ENCODE results near the gene MESD. TPM values are rescaled to one million over a fixed set of nuclear protein-coding genes. Genes with fewer than 3 reads are reported as not detected.
"Not testable (repeated sequence)": the region's sequence is repeated elsewhere in the genome, so short reads cannot be mapped to it uniquely, and the experiment has no call there.

The MESD gene
- polyA plus RNA-seq, 1 donor from 2014 or later, result 16.3 TPM

DNA sequence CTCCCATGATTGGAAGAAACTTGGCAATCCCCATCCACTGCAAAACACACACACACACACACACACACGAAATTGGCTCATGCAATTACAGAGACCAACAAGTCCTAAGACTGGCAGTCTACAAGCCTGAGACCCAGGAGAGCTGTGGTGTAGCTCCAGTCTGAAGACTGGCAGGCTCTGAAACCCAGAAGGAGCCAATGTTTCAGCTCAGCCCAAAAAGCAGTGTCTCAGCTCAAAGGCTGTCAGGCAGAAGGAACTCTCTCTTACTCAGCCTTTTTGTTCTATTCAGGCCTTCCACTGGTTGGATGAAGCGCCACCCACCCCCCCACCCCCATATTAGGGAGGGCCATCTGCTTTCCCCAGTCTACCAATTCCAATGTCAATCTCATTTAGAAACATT, 32.1 kb downstream of the MESD start:
- no peak overlapping the region for H3K27ac ChIP-seq (ENCODE audit: low read length)
- no peaks in the 10 kb centered on the region for H3K27me3 ChIP-seq (ENCODE audit: insufficient read depth, low read depth, low read length)
- no peak overlapping the region for H2AFZ ChIP-seq (ENCODE audit: low read depth, low read length)
- no peak overlapping the region for H3K4me3 ChIP-seq (ENCODE audit: low read length)
- H4K20me1 ChIP-seq (ENCODE audit: insufficient read depth), result no peaks in the 10 kb centered on the region
- H3K9me3 ChIP-seq (ENCODE audit: low read length), result no peaks in the 10 kb centered on the region
- TF ChIP-seq EZH2 (IDR thresholded peaks at IDR 0.05; ENCODE audit: borderline replicate concordance, insufficient read depth, low read length, poor library complexity, severe bottlenecking) (no peak), TAF1 (IDR thresholded peaks at IDR 0.05; ENCODE audit: low read depth) (no peak), MXI1 (conservative IDR thresholded peaks at IDR 0.05; ENCODE audit: poor library complexity, severe bottlenecking) (no peak), EP300 (conservative IDR thresholded peaks at IDR 0.05; ENCODE audit: poor library complexity, severe bottlenecking) (no peak)
- TF ChIP-seq, protein P1, sequence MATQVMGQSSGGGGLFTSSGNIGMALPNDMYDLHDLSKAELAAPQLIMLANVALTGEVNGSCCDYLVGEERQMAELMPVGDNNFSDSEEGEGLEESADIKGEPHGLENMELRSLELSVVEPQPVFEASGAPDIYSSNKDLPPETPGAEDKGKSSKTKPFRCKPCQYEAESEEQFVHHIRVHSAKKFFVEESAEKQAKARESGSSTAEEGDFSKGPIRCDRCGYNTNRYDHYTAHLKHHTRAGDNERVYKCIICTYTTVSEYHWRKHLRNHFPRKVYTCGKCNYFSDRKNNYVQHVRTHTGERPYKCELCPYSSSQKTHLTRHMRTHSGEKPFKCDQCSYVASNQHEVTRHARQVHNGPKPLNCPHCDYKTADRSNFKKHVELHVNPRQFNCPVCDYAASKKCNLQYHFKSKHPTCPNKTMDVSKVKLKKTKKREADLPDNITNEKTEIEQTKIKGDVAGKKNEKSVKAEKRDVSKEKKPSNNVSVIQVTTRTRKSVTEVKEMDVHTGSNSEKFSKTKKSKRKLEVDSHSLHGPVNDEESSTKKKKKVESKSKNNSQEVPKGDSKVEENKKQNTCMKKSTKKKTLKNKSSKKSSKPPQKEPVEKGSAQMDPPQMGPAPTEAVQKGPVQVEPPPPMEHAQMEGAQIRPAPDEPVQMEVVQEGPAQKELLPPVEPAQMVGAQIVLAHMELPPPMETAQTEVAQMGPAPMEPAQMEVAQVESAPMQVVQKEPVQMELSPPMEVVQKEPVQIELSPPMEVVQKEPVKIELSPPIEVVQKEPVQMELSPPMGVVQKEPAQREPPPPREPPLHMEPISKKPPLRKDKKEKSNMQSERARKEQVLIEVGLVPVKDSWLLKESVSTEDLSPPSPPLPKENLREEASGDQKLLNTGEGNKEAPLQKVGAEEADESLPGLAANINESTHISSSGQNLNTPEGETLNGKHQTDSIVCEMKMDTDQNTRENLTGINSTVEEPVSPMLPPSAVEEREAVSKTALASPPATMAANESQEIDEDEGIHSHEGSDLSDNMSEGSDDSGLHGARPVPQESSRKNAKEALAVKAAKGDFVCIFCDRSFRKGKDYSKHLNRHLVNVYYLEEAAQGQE (IDR thresholded peaks at IDR 0.05; ENCODE audit: borderline replicate concordance), result no peak
- no peaks in the 10 kb centered on the region for H3K79me2 ChIP-seq (replicated peaks; ENCODE audit: insufficient read depth, low read length)
- H3K9ac ChIP-seq (ENCODE audit: low read length), result no peak overlapping the region
- no peak overlapping the region for H3K4me2 ChIP-seq (ENCODE audit: low read length)
- no peaks in the 10 kb centered on the region for H3F3A ChIP-seq (ENCODE audit: insufficient read depth, low read length, poor library complexity, severe bottlenecking)
- H3K9me2 ChIP-seq (ENCODE audit: insufficient read depth, low read length), result no peaks in the 10 kb centered on the region
- H3K36me3 ChIP-seq (ENCODE audit: insufficient read depth, low read length), result no peaks in the 10 kb centered on the region

DNA sequence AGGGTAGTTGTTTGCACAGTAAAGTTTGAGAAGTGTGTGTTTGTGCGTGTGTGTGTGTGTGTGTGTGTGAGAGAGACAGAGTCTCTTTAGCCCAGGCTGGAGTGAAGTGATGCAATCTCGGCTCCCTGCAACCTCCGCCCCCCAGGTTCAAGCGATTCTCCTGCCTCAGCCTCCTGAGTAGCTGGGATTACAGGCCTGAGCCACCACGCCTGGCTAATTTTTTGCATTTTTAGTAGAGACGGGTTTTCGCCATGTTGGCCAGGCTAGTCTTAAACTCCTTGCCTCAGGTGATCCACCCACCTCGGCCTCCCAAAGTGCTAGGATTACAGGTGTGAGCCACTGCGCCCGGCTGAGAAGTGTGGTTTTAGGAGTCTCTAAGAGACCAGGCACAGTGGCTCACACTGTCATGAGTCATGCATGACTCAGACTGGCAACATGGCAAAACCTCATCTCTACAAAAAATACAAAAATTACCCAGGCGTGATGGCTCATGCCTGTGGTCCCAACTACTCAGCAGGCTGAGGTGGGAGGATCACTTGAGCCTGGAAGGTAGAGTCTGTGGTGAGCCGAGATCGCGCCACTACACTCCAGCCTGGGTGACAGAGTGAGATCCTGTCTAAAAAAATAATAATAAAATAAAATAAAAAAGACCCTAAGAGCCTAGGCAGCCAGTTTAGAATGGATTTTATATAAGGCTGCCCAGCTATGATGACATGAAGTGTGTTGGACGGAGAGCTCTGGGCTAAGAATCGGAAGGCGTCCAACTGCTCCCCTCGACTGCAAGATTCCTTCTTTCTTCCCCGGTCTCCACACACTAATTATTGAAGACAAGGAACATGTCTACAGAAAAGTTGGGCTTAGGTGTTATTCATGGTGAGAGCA, 33.8 kb downstream of the MESD start:
- not testable (repeated sequence) for H3K9me2 ChIP-seq (ENCODE audit: insufficient read depth, low read length); H3K27me3 ChIP-seq (ENCODE audit: insufficient read depth, low read depth, low read length); H3K9me3 ChIP-seq (ENCODE audit: low read length); H3K36me3 ChIP-seq (ENCODE audit: insufficient read depth, low read length); H3K9ac ChIP-seq (ENCODE audit: low read length); H4K20me1 ChIP-seq (ENCODE audit: insufficient read depth); H3F3A ChIP-seq (ENCODE audit: insufficient read depth, low read length, poor library complexity, severe bottlenecking); H3K79me2 ChIP-seq (replicated peaks; ENCODE audit: insufficient read depth, low read length); H2AFZ ChIP-seq (ENCODE audit: low read depth, low read length); H3K4me3 ChIP-seq (ENCODE audit: low read length); H3K27ac ChIP-seq (ENCODE audit: low read length); H3K4me2 ChIP-seq (ENCODE audit: low read length)

DNA sequence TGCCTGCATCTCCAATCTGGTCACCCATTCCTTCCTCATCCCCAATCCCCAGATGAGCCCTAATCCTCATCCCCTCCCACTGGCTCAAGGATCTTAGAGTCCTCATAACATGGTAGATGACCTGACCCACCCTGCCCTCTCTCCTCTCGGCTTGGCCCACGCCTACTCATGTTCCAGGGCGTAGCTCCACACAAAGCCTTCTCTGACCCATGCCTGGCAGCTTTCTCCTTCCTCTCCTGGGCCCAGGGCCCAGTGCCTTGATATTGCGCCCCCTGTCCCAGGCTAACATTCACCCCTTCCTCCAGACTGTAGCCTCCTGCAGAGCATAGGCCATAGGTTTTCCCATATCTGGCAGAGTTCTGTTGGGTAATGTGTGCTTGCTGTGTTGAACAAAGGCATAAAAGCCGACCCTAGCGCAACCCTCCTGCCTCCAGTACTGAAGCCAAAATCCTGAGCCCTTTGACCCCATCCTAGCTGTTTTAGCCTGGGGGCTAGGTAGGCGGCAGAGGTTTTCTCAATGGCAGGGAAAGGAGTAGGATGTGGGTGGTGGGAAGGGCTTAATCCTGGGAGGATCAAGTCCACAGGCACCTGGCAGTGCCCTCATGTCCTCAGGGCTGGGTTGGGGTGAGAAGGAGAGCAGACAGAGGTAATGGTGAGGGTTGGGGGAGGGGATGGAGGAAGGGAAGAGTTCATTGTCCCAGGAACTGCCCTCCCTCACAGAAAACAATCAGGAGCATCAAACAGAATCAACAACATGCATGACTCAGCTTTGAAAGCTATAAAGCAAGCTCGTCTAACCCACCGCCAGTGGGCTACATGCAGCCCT, 35.5 kb downstream of the MESD start:
- no peak overlapping the region for H3K4me3 ChIP-seq (ENCODE audit: low read length)
- H3K9me3 ChIP-seq (ENCODE audit: low read length), result no peaks in the 10 kb centered on the region
- no peak overlapping the region for H3K4me2 ChIP-seq (ENCODE audit: low read length)
- no peaks in the 10 kb centered on the region for H3K27me3 ChIP-seq (ENCODE audit: insufficient read depth, low read depth, low read length)
- no peaks in the 10 kb centered on the region for H3K79me2 ChIP-seq (replicated peaks; ENCODE audit: insufficient read depth, low read length)
- H3K9me2 ChIP-seq (ENCODE audit: insufficient read depth, low read length), result no peaks in the 10 kb centered on the region
- peaks cover 4% of the 10 kb centered on the region for H3K36me3 ChIP-seq (ENCODE audit: insufficient read depth, low read length)
- no peak overlapping the region for H3K27ac ChIP-seq (ENCODE audit: low read length)
- no peak overlapping the region for H3K9ac ChIP-seq (ENCODE audit: low read length)
- H4K20me1 ChIP-seq (ENCODE audit: insufficient read depth), result no peaks in the 10 kb centered on the region
- H2AFZ ChIP-seq (ENCODE audit: low read depth, low read length), result no peak overlapping the region
- TF ChIP-seq EP300 (conservative IDR thresholded peaks at IDR 0.05; ENCODE audit: poor library complexity, severe bottlenecking) (no peak), TAF1 (IDR thresholded peaks at IDR 0.05; ENCODE audit: low read depth) (no peak), SMC3 (conservative IDR thresholded peaks at IDR 0.05; ENCODE audit: poor library complexity) (no peak), MXI1 (conservative IDR thresholded peaks at IDR 0.05; ENCODE audit: poor library complexity, severe bottlenecking) (no peak)
- TF ChIP-seq, protein P2, sequence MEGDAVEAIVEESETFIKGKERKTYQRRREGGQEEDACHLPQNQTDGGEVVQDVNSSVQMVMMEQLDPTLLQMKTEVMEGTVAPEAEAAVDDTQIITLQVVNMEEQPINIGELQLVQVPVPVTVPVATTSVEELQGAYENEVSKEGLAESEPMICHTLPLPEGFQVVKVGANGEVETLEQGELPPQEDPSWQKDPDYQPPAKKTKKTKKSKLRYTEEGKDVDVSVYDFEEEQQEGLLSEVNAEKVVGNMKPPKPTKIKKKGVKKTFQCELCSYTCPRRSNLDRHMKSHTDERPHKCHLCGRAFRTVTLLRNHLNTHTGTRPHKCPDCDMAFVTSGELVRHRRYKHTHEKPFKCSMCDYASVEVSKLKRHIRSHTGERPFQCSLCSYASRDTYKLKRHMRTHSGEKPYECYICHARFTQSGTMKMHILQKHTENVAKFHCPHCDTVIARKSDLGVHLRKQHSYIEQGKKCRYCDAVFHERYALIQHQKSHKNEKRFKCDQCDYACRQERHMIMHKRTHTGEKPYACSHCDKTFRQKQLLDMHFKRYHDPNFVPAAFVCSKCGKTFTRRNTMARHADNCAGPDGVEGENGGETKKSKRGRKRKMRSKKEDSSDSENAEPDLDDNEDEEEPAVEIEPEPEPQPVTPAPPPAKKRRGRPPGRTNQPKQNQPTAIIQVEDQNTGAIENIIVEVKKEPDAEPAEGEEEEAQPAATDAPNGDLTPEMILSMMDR (IDR thresholded peaks at IDR 0.05; ENCODE audit: poor library complexity, severe bottlenecking), result no peak
- TF ChIP-seq, protein P1 (IDR thresholded peaks at IDR 0.05; ENCODE audit: borderline replicate concordance), result no peak
- H3F3A ChIP-seq (ENCODE audit: insufficient read depth, low read length, poor library complexity, severe bottlenecking), result no peaks in the 10 kb centered on the region
